Measurements from ENCODE around the gene UNC119B. TPM values are rescaled to one million over a fixed set of nuclear protein-coding genes. Genes with fewer than 3 reads are reported as not detected.
A peak's percentile ranks its signal among the peaks of the same experiment; 100 is the strongest.
"Not testable (repeated sequence)": the region's sequence is repeated elsewhere in the genome, so short reads cannot be mapped to it uniquely, and the experiment has no call there.

UNC119B gene
- total RNA-seq, 4 donors from 2014 or later, result 16.8 to 23.5 (median 18.1) TPM

GRCh38 chr12:120668091-120668867, 42.0 kb upstream of the UNC119B start:
- no peak overlapping the region for H3K4me3 ChIP-seq
- H3K27ac ChIP-seq, result no peak overlapping the region
- peaks cover 0 to 10% (median 5%) of the 10 kb centered on the region in 4 donors for H3K4me1 ChIP-seq
- no peaks in the 10 kb centered on the region for H3K27me3 ChIP-seq
- DNase-seq, result no peak
- no peaks in the 10 kb centered on the region for H3K36me3 ChIP-seq
- TF ChIP-seq CTCF (IDR thresholded peaks at IDR 0.05), result no peak
- no peak for TF ChIP-seq POLR2A (IDR thresholded peaks at IDR 0.05)
- no peaks in the 10 kb centered on the region for H3K9me3 ChIP-seq

- no peak overlapping the region for H3K4me3 ChIP-seq
- peak in 2 of 3 donors; percentile 52 to 58 for DNase-seq
- H3K4me1 ChIP-seq, result peaks cover 0 to 10% (median 5%) of the 10 kb centered on the region in 4 donors
- TF ChIP-seq CTCF (IDR thresholded peaks at IDR 0.05) (no peak), POLR2A (IDR thresholded peaks at IDR 0.05) (no peak)
- H3K27ac ChIP-seq, result peak overlapping the region in 2 of 4 donors; percentile 34 to 67
- no peaks in the 10 kb centered on the region for H3K27me3 ChIP-seq
- no peaks in the 10 kb centered on the region for H3K9me3 ChIP-seq
- no peaks in the 10 kb centered on the region for H3K36me3 ChIP-seq
Observed at GRCh38 chr12:120668868-120669840, 41.1 kb upstream of the UNC119B start.

GRCh38 chr12:120670237-120670636, 40.0 kb upstream of the UNC119B start:
- not testable (repeated sequence) for H3K27ac ChIP-seq

GRCh38 chr12:120670667-120671066, 39.6 kb upstream of the UNC119B start:
- no peaks in the 10 kb centered on the region for H3K27me3 ChIP-seq
- TF ChIP-seq CTCF (IDR thresholded peaks at IDR 0.05), result no peak
- no peak for TF ChIP-seq POLR2A (IDR thresholded peaks at IDR 0.05)
- H3K4me1 ChIP-seq, result peaks cover 0 to 10% (median 5%) of the 10 kb centered on the region in 4 donors
- H3K36me3 ChIP-seq, result no peaks in the 10 kb centered on the region
- DNase-seq, result no peak
- H3K4me3 ChIP-seq, result no peak overlapping the region
- no peaks in the 10 kb centered on the region for H3K9me3 ChIP-seq
- no peak overlapping the region for H3K27ac ChIP-seq

More at GRCh38 chr12:120670237-120670636, 40.0 kb upstream of the UNC119B start:
- H3K36me3 ChIP-seq, DNase-seq, H3K9me3 ChIP-seq, H3K27me3 ChIP-seq, H3K4me3 ChIP-seq: not testable (repeated sequence)
- H3K4me1 ChIP-seq, result peaks cover 0 to 10% (median 5%) of the 10 kb centered on the region in 4 donors

- no peaks in the 10 kb centered on the region for H3K9me3 ChIP-seq
- H3K36me3 ChIP-seq, result no peaks in the 10 kb centered on the region
- peaks cover 0 to 15% (median 5%) of the 10 kb centered on the region in 4 donors for H3K4me1 ChIP-seq
- H3K27ac ChIP-seq, result peak overlapping the region in 1 of 4 donors; percentile 17
- no peak overlapping the region for H3K4me3 ChIP-seq
- no peaks in the 10 kb centered on the region for H3K27me3 ChIP-seq
- DNase-seq, result peak in 1 of 3 donors; percentile 62
- TF ChIP-seq POLR2A (IDR thresholded peaks at IDR 0.05) (no peak), CTCF (IDR thresholded peaks at IDR 0.05) (no peak)
Observed at GRCh38 chr12:120674097-120674636, 36.1 kb upstream of the UNC119B start.

All from Peyer's patch (tissue), 4 donors.